GM23338 (cell line): ENCODE results near the gene GBP7. TPM values are rescaled to one million over a fixed set of nuclear protein-coding genes. Genes with fewer than 3 reads are reported as not detected.

Experiments
- ATAC-seq: fragments of 200-7000 bp; cut with Tn5 transposase; 3 replicates; pipeline ENCODE4 v1.9.1; 2020
- DNase-seq: peaks from one replicate; pipeline ENCODE4 v3.0.0-alpha.2; 2015; ENCODE audit warnings: low spot score
- H2AFZ ChIP-seq: fragments of 200-600 bp; sonication (generic); 2 replicates; pipeline ENCODE4 v1.8.0; 2016; ENCODE audit warnings: antibody characterized with exemption, mild to moderate bottlenecking, moderate library complexity
- H3F3A ChIP-seq: fragments of 200-600 bp; sonication (generic); replicated peaks from 2 replicates; pipeline ENCODE4 v1.8.0; 2017; ENCODE audit warnings: antibody characterized with exemption, mixed run types, low read depth
- H3K27ac ChIP-seq: fragments of 200-600 bp; sonication (generic); 2 replicates; pipeline ENCODE4 v1.6.1; 2016; ENCODE audit warnings: low read depth
- H3K27me3 ChIP-seq: fragments of 200-600 bp; sonication (generic); 2 replicates; pipeline ENCODE4 v1.8.0; 2016; ENCODE audit warnings: mild to moderate bottlenecking, mixed run types, moderate library complexity; ENCODE audit not compliant: insufficient read depth
- H3K36me3 ChIP-seq: fragments of 200-600 bp; sonication (generic); 2 replicates; pipeline ENCODE4 v1.8.0; 2016; ENCODE audit warnings: mild to moderate bottlenecking; ENCODE audit not compliant: insufficient read depth
- H3K4me1 ChIP-seq: fragments of 200-600 bp; sonication (generic); 2 replicates; pipeline ENCODE4 v1.8.0; 2016; ENCODE audit warnings: mild to moderate bottlenecking, moderate library complexity; ENCODE audit not compliant: insufficient read depth
- H3K4me2 ChIP-seq: fragments of 200-600 bp; sonication (generic); 2 replicates; pipeline ENCODE4 v1.7.1; 2017; ENCODE audit warnings: mixed run types
- H3K4me3 ChIP-seq: fragments of 200-600 bp; sonication (generic); 2 replicates; pipeline ENCODE4 v1.6.1; 2016; ENCODE audit warnings: mixed run types
- H3K79me2 ChIP-seq: fragments of 200-600 bp; sonication (generic); replicated peaks from 2 replicates; pipeline ENCODE4 v1.8.0; 2017; ENCODE audit warnings: mild to moderate bottlenecking; ENCODE audit not compliant: insufficient read depth
- H3K9me2 ChIP-seq: fragments of 200-600 bp; sonication (generic); 2 replicates; pipeline ENCODE4 v1.8.0; 2017; ENCODE audit not compliant: insufficient read depth
- H4K20me1 ChIP-seq: fragments of 200-600 bp; sonication (generic); replicated peaks from 2 replicates; pipeline ENCODE4 v1.8.0; 2017; ENCODE audit warnings: mild to moderate bottlenecking; ENCODE audit not compliant: insufficient read depth
- H3K27ac Mint-ChIP-seq: 2 replicates; pipeline ENCODE4 v1.8.0; 2020; ENCODE audit warnings: inconsistent platforms, mild to moderate bottlenecking, moderate library complexity, mixed read lengths
- H3K27me3 Mint-ChIP-seq: 3 replicates; pipeline ENCODE4 v1.8.0; 2022; ENCODE audit warnings: low read depth, mild to moderate bottlenecking, moderate library complexity, mixed read lengths, inconsistent platforms; ENCODE audit not compliant: insufficient read depth, poor library complexity
- H3K36me3 Mint-ChIP-seq: 3 replicates; pipeline ENCODE4 v1.8.0; 2021; ENCODE audit warnings: low read depth, mild to moderate bottlenecking, inconsistent platforms, moderate library complexity, mixed read lengths
- H3K4me1 Mint-ChIP-seq: 3 replicates; pipeline ENCODE4 v1.8.0; 2020; ENCODE audit warnings: mild to moderate bottlenecking, inconsistent platforms, mixed read lengths
- H3K4me3 Mint-ChIP-seq: 3 replicates; pipeline ENCODE4 v1.8.0; 2021; ENCODE audit warnings: moderate library complexity, mild to moderate bottlenecking, inconsistent platforms, mixed read lengths
- H3K9me3 Mint-ChIP-seq: 3 replicates; pipeline ENCODE4 v1.8.0; 2020; ENCODE audit warnings: moderate library complexity, mild to moderate bottlenecking, inconsistent platforms, mixed read lengths
- CREB1 ChIP-seq: fragments of 250-450 bp; sonication (Bioruptor Pico); IDR thresholded peaks from 2 replicates; pipeline ENCODE4 v1.5.0; 2020; ENCODE audit warnings: low read depth, mild to moderate bottlenecking, moderate library complexity
- CTCF ChIP-seq, 2 experiments: fragments of 200-600 bp in 1 of 2; sonication (generic) in 1 of 2; conservative IDR thresholded peaks; 2 replicates each; pipeline versions ENCODE4 v1.5.1 to v1.6.1; 2016 to 2017; ENCODE audit warnings: antibody characterized with exemption in 2 of 2, low read depth in 2 of 2, mild to moderate bottlenecking in 2 of 2, moderate library complexity in 1 of 2
- EZH2 ChIP-seq: fragments of 200-600 bp; sonication (generic); IDR thresholded peaks from one replicate; pipeline ENCODE4 v1.8.0; 2017; ENCODE audit warnings: antibody characterized with exemption, mild to moderate bottlenecking, low read depth; ENCODE audit not compliant: unreplicated experiment
- EZH2phosphoT487 ChIP-seq: fragments of 200-600 bp; sonication (generic); IDR thresholded peaks from one replicate; pipeline ENCODE4 v1.8.1; 2018; ENCODE audit warnings: antibody characterized with exemption; ENCODE audit not compliant: unreplicated experiment
- POLR2AphosphoS5 ChIP-seq: IDR thresholded peaks from 2 replicates; pipeline ENCODE4 v1.6.1; 2016; ENCODE audit warnings: antibody characterized with exemption, low read depth
- STAT1 ChIP-seq: IDR thresholded peaks from one replicate; pipeline ENCODE4 v1.6.1; 2016; ENCODE audit warnings: antibody characterized with exemption; ENCODE audit not compliant: unreplicated experiment
- ZNF114 ChIP-seq: fragments of 250-450 bp; sonication (Bioruptor Pico); IDR thresholded peaks from 2 replicates; pipeline ENCODE4 v1.5.0; 2020; ENCODE audit warnings: mild to moderate bottlenecking, moderate library complexity
- ZNF331 ChIP-seq: fragments of 250-450 bp; sonication (Bioruptor Pico); IDR thresholded peaks from 2 replicates; pipeline ENCODE4 v1.5.0; 2020; ENCODE audit warnings: low read depth, mild to moderate bottlenecking, moderate library complexity
- polyA plus RNA-seq: library from polyadenylated mRNA; unstranded; fragments of >200 nt; fragmentation: Nextera tagmentation; extraction: Ambion mirVana; gene quantifications from 2 replicates; pipeline ENCODE4 v1.2.1, GENCODE V29; 2016
- total RNA-seq: library from RNA; depleted of rRNA; stranded (reverse); fragments of >200 nt; shearing (Covaris generic); gene quantifications from 2 replicates; pipeline ENCODE4 v1.2.3, GENCODE V29; 2014
- TF ChIP-seq, protein P1 (sequence below): IDR thresholded peaks from one replicate; pipeline ENCODE4 v1.6.1; 2018; ENCODE audit warnings: antibody characterized with exemption; ENCODE audit not compliant: unreplicated experiment
- TF ChIP-seq, protein P2 (sequence below): fragments of 250-450 bp; sonication (Bioruptor Pico); IDR thresholded peaks from 2 replicates; pipeline ENCODE4 v1.5.0; 2020; ENCODE audit warnings: mild to moderate bottlenecking, moderate library complexity

Gene GBP7
- total and polyA plus RNA-seq, 2 experiments from 2014 or later, result not detected

- TF ChIP-seq, protein P1, sequence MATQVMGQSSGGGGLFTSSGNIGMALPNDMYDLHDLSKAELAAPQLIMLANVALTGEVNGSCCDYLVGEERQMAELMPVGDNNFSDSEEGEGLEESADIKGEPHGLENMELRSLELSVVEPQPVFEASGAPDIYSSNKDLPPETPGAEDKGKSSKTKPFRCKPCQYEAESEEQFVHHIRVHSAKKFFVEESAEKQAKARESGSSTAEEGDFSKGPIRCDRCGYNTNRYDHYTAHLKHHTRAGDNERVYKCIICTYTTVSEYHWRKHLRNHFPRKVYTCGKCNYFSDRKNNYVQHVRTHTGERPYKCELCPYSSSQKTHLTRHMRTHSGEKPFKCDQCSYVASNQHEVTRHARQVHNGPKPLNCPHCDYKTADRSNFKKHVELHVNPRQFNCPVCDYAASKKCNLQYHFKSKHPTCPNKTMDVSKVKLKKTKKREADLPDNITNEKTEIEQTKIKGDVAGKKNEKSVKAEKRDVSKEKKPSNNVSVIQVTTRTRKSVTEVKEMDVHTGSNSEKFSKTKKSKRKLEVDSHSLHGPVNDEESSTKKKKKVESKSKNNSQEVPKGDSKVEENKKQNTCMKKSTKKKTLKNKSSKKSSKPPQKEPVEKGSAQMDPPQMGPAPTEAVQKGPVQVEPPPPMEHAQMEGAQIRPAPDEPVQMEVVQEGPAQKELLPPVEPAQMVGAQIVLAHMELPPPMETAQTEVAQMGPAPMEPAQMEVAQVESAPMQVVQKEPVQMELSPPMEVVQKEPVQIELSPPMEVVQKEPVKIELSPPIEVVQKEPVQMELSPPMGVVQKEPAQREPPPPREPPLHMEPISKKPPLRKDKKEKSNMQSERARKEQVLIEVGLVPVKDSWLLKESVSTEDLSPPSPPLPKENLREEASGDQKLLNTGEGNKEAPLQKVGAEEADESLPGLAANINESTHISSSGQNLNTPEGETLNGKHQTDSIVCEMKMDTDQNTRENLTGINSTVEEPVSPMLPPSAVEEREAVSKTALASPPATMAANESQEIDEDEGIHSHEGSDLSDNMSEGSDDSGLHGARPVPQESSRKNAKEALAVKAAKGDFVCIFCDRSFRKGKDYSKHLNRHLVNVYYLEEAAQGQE, result no peak
Measured at GRCh38 chr1:89098857-89099256, 76.9 kb downstream of the GBP7 start (continued).

DNA sequence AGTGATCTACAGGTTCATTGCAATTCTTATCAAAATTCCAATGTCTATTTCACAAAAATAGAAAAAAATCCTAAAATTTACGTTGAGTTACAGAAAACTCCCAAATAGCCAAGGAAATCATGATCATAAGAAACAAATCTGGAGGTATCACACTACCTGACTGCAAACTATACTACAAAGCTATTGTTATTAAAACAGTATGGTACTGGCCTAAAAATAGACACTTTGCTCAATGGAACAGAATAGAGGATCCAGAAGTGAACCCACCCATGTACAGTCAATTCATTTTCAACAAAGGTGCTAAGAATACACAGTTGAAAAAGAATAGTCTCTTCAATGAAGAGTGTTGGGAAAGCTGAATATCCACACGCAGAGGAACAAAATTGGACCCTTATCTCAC, 80.1 kb downstream of the GBP7 start:
- H3K4me3 ChIP-seq, result no peak overlapping the region
- H3K27ac ChIP-seq, result no peak overlapping the region
- DNase-seq, result no peak
- no peaks in the 10 kb centered on the region for H4K20me1 ChIP-seq
- H3K9me2 ChIP-seq, result peaks cover 11% of the 10 kb centered on the region; the same call in 1 of the 2 replicates
- H3K4me3 Mint-ChIP-seq, result no peak overlapping the region
- no peaks in the 10 kb centered on the region for H3K79me2 ChIP-seq
- peaks cover 2% of the 10 kb centered on the region for H3K27me3 Mint-ChIP-seq
- peaks cover 3% of the 10 kb centered on the region; the same call in 1 of the 2 replicates for H3K4me1 ChIP-seq
- H3F3A ChIP-seq, result no peaks in the 10 kb centered on the region
- no peak for ATAC-seq
- H3K36me3 Mint-ChIP-seq, result peaks cover 13% of the 10 kb centered on the region; the same call in 2 of the 3 replicates
- no peaks in the 10 kb centered on the region for H3K27me3 ChIP-seq
- H3K4me1 Mint-ChIP-seq, result no peaks in the 10 kb centered on the region; the same call in 2 of the 3 replicates
- no peak overlapping the region for H3K4me2 ChIP-seq
- H3K9me3 Mint-ChIP-seq, result peaks cover 20% of the 10 kb centered on the region
- H2AFZ ChIP-seq, result no peak overlapping the region
- no peak overlapping the region for H3K27ac Mint-ChIP-seq
- peaks cover 19% of the 10 kb centered on the region; the same call in 1 of the 2 replicates for H3K36me3 ChIP-seq
- TF ChIP-seq, protein P1, result no peak
- no peak for TF ChIP-seq ZNF331 (CRISPR knock-in tag)
- no peak for TF ChIP-seq CTCF (conservative IDR thresholded peaks at IDR 0.05; ENCODE audit: low read depth in 2 of 2)
- TF ChIP-seq CREB1 (CRISPR knock-in tag), result no peak
- TF ChIP-seq STAT1, result no peak
- TF ChIP-seq EZH2phosphoT487, result no peak
- no peak for TF ChIP-seq EZH2
- TF ChIP-seq ZNF114 (CRISPR knock-in tag), result no peak
- TF ChIP-seq POLR2AphosphoS5, result no peak
- TF ChIP-seq, protein P2, sequence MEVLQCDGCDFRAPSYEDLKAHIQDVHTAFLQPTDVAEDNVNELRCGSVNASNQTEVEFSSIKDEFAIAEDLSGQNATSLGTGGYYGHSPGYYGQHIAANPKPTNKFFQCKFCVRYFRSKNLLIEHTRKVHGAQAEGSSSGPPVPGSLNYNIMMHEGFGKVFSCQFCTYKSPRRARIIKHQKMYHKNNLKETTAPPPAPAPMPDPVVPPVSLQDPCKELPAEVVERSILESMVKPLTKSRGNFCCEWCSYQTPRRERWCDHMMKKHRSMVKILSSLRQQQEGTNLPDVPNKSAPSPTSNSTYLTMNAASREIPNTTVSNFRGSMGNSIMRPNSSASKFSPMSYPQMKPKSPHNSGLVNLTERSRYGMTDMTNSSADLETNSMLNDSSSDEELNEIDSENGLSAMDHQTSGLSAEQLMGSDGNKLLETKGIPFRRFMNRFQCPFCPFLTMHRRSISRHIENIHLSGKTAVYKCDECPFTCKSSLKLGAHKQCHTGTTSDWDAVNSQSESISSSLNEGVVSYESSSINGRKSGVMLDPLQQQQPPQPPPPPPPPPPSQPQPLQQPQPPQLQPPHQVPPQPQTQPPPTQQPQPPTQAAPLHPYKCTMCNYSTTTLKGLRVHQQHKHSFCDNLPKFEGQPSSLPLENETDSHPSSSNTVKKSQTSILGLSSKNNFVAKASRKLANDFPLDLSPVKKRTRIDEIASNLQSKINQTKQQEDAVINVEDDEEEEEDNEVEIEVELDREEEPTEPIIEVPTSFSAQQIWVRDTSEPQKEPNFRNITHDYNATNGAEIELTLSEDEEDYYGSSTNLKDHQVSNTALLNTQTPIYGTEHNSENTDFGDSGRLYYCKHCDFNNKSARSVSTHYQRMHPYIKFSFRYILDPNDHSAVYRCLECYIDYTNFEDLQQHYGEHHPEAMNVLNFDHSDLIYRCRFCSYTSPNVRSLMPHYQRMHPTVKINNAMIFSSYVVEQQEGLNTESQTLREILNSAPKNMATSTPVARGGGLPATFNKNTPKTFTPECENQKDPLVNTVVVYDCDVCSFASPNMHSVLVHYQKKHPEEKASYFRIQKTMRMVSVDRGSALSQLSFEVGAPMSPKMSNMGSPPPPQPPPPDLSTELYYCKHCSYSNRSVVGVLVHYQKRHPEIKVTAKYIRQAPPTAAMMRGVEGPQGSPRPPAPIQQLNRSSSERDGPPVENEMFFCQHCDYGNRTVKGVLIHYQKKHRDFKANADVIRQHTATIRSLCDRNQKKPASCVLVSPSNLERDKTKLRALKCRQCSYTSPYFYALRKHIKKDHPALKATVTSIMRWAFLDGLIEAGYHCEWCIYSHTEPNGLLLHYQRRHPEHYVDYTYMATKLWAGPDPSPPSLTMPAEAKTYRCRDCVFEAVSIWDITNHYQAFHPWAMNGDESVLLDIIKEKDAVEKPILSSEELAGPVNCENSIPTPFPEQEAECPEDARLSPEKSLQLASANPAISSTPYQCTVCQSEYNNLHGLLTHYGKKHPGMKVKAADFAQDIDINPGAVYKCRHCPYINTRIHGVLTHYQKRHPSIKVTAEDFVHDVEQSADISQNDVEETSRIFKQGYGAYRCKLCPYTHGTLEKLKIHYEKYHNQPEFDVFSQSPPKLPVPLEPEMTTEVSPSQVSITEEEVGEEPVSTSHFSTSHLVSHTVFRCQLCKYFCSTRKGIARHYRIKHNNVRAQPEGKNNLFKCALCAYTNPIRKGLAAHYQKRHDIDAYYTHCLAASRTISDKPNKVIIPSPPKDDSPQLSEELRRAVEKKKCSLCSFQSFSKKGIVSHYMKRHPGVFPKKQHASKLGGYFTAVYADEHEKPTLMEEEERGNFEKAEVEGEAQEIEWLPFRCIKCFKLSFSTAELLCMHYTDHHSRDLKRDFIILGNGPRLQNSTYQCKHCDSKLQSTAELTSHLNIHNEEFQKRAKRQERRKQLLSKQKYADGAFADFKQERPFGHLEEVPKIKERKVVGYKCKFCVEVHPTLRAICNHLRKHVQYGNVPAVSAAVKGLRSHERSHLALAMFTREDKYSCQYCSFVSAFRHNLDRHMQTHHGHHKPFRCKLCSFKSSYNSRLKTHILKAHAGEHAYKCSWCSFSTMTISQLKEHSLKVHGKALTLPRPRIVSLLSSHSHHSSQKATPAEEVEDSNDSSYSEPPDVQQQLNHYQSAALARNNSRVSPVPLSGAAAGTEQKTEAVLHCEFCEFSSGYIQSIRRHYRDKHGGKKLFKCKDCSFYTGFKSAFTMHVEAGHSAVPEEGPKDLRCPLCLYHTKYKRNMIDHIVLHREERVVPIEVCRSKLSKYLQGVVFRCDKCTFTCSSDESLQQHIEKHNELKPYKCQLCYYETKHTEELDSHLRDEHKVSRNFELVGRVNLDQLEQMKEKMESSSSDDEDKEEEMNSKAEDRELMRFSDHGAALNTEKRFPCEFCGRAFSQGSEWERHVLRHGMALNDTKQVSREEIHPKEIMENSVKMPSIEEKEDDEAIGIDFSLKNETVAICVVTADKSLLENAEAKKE (CRISPR knock-in tag), result no peak
